IPS DF 4.7 (cell line): Measurements from ENCODE around the gene DRC1.

Source experiments
- DNase-seq: peaks from one replicate; pipeline ENCODE4 v3.0.0-alpha.2; 2013; ENCODE audit warnings: low spot score; ENCODE audit errors: extremely low read depth

Gene DRC1

GRCh38 chr2:26475832-26476501, 74.2 kb downstream of the DRC1 start:
- DNase-seq = no peak

DNA sequence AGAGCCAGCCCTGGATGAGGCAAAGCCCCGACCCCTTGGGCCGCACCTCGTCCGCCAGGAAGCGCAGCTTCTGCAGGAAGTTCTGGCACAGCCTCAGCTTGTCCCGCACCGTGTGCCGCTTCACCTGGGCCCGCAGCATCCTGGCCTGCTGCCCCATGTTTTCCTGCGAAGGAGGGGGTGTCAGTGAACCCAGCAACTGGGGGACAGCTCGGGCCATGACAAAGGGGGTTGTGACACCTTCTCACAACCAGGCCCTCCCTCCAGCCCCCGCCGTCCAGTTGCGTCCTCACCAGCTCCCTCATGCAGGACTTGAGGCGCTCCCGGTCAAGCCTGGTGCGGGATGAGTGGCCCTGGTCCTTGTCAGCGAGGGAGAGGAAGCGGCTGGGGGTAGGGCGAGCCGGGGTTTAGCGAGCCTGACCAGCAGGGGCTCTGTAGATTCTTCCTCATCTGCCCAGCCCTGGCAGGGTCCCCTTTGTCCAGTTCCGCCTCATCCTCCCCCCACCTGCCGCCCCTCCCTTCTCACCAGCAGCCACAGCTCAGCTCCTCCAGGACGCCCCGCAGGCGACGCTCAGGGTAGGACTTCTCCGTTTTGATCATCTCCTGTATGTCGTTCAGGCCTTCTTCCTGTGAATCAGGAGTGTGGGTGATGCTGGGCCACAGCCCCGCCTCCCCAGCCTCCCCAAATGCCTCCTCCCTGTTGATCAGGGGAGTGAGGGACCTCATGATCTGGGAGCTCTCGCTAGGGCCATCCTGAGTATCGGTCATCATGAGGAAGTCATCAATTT, 75.6 kb downstream of the DRC1 start:
- no peak for DNase-seq

GRCh38 chr2:26477911-26478253, 76.2 kb downstream of the DRC1 start, which contains the start of gene OTOF:
Gene OTOF (minus strand): TSS chr2:26478124.
- DNase-seq = no peak

DNA sequence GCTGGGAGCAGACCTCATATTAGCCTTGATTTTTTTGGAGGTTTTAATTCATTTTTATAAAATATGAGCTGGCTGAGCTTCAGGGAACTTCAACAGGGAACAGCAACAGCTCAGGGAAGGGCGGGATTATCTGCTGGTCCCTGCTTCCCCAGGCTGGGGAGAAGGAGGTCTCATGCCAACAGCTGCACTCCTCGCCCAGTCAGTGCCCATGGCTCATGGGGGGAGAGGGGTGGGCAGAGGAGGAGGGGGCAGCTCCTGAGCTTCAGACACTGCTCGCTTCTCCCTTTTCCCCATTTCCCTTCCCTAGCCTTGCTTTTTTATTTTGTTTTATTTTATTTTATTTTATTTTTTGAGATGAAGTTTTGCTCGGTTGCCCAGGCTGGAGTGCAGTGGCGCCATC, 76.6 kb downstream of the DRC1 start:
- DNase-seq = no peak

DNA sequence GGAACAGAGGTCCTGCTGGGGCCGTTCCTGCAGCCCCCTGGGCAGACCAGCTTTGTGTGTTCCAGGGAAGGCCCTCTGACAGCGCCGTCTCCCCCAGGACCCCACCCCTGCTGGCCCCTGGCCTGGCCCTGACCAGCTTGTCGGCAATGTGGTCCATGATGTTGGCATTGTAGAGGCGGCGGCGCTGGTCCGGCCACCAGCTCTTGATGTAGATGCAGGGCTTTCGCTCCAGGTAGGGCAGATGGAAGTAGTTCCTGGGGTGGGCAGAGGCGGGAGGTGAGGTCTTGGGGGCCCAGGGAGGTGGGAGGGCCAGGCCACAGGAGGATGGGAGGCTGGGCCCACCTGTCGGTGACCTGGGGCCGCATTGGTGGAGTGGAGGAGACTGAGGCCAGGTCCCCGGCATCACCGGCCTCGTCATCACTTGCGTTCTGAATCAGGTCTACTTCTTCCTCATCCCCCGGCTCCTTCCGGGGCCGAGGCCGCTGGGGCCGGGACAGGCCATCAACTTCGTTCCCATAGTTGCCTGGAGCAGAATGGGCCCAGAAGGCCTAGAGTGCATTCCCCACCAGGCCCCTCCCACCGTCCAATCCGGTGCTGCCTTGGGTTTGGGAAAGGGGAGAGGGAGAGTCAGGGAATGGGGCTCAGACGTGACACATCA, 77.5 kb downstream of the DRC1 start:
- DNase-seq = no peak

DNA sequence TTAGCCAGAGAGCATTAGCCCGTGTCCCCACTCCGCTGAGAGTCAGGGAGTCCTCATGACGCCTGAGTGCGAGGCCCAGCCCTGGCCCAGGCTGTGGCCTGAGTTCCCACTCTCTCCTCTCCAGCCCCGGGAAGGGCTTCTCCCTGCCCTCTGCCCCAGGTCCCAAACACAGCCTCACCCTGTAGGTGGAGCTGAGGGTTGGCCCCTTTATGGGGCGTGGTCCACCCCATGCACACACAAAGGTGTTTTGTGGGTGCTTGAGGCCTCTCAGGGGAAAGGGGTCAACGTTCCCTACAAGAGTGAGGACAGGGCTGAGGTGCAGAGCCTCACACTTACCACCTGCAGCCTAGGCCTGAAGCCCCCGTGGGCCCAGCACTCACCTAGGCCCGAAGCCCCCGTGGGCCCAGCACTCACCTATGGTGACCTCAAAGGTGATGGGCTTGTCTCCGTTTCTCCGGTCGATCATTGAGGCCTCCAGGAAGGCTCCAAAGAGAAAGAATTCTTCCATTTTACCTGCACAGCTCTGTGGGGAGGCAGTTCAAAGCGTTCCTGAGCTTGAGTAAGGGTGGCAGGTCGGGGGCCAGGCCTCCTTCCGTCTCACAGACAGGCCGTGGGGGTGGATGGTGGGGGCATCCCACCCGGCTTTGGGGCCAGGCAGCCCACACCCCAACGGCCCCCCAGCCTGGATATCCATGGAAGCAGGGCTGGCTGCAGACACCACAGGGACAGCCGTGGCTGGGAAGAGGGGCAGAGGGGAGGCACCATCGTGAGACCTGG, 78.3 kb downstream of the DRC1 start:
- no peak for DNase-seq

- no peak for DNase-seq
Observed at GRCh38 chr2:26480566-26481423, 79.1 kb downstream of the DRC1 start.

DNA sequence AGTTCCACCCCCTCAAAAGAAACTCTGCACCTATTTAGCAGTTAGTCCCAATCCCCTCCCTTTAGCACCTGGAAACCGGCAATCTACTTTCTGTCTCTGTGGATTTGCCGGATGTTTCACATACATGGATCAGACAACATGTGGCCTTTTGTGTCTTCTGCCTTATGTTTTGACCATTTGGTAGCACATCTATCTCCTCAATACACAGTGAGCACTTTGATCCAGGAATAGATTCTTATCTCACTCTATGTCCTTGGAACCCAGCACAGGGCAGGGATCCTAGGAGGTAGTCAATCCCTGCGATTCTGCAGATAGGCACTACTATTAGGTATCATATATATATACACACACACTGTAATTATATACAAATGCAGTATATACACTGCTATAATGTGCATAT, 80.0 kb downstream of the DRC1 start:
- no peak for DNase-seq

DNA sequence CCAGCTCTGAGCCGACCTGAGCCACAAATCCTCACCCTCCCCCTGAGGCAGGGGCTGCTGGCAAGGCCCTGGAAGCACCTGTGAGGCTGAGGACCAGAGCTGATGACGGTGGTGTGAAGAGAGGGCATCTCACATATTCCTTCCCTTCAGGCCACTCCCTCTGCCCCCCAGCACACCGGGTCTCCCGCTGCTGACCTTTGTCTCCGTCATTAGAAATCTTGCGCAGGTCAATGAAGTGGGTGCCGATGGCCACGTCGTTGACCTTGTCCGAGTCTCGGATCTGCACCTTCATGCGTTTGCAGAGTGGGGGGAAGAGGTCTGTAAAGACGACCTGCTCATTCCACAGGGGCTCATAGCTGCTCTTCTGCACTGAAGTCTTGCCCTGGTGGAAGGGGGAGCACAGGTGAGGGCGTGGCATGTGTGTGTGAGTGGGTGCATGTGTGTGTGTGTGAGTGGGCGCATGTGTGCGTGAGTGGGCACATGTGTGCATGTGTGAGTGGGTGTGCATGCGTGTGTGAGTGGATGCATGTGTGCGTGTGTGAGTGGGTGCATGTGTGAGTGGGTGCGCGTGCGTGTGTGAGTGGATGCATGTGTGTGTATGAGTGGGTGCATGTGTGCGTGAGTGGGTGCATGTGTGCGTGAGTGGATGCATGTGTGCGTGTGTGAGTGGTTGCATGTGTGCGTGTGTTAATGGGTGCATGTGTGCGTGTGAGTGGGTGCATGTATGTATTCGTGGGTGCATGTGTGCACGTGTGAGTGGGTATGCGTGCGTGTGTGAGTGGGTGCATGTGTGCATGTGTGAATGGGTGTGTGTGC, 80.7 kb downstream of the DRC1 start:
- DNase-seq = no peak

DNA sequence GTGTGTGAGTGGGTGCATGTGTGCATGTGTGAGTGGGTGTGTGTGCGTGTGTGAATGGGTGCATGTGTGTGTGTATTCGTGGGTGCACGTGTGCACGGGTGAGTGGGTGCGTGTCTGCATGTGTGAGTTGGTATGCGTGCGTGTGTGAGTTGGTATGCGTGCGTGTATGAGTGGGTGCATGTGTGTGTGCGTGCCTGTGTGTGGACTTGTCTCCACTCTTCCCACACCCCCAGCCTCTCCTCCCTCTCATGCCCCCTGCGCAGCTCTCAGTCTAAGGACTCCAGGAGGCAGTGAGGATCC, 81.3 kb downstream of the DRC1 start:
- DNase-seq = no peak

DNA sequence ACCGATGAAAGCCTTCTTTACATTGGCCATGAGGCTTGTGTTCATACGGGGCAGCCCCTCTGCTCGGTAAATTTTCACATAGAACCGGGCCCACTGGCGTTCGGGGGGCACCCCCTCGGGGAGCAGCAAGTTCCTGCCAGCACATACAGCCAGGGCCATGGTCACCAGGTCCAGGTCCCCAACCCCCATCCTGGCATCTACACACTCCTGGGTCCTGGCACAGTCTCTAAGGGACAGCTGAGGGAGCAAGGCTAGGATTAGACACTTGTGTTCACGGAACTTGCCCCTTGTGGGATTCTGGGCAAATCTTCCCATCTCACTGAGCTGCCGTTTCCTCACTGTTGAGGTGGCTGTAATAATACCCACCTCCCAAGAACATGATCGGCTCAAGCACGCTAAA, 81.8 kb downstream of the DRC1 start:
- no peak for DNase-seq

- DNase-seq = no peak
Observed at GRCh38 chr2:26483957-26484565, 82.3 kb downstream of the DRC1 start.

GRCh38 chr2:26484579-26484978, 82.9 kb downstream of the DRC1 start:
- no peak for DNase-seq

GRCh38 chr2:26485099-26485498, 83.4 kb downstream of the DRC1 start:
- DNase-seq = no peak

DNA sequence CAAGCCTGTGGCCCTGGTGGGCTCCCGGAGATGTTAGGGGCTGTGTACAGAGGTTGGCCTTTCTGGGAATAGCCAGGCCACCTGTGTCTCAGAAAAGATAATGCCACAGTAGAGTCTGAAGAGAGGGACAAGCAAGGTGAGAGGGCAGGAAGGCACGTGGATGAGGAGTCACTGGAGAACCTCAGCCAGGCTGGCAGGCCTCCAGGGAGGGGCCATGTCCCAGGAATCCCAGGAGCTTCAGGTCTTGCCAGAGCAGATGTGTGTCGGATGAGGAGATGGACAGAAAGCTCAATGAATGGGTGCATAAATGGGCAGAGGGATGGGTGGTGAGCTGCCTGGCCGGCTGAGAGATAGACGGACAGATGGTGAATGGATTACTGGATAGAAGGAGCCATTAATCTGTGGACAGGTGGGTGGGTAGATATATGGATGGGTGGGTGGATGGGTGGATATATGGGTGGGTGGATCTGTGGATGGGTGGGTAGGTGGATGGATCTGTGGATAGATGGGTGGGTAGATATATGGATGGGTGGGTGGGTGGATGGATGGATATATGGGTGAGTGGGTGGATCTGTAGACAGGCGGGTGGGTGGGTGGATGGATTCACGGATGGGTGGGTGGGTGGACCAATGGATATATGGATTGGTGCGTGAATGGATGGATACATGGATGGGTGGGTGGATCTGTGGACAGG, 84.2 kb downstream of the DRC1 start:
- DNase-seq = no peak

GRCh38 chr2:26486789-26487188, 85.1 kb downstream of the DRC1 start:
- DNase-seq = no peak

DNA sequence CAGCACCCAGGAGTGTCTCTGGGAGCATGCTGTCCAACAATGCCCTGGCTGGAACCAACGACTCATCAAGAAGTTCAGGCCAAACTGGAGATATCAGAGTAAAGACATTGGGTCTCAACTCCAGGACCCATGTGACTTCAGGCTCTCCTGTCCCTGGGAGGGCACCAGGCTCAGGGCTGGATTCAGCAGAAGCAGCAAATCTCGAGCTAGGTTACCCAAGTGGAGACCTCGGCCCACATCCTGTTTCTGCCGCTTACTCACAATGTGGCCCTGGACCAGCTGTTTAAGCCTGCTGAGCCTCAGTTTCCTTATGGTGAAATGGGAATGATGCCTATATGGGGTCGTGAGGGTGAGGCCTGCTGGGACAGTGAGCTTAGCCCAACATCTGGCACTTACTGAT, 85.5 kb downstream of the DRC1 start:
- DNase-seq = no peak

- DNase-seq = no peak
Observed at GRCh38 chr2:26488463-26489212, 86.9 kb downstream of the DRC1 start.
